COR-L47 (cell line): Measurements from ENCODE around the gene CAMSAP3.

ENCODE experiments used
- DNase-seq: peaks from one replicate; lab custom pipeline; 2025; lab: John Stamatoyannopoulos, UW

Gene CAMSAP3

DNA sequence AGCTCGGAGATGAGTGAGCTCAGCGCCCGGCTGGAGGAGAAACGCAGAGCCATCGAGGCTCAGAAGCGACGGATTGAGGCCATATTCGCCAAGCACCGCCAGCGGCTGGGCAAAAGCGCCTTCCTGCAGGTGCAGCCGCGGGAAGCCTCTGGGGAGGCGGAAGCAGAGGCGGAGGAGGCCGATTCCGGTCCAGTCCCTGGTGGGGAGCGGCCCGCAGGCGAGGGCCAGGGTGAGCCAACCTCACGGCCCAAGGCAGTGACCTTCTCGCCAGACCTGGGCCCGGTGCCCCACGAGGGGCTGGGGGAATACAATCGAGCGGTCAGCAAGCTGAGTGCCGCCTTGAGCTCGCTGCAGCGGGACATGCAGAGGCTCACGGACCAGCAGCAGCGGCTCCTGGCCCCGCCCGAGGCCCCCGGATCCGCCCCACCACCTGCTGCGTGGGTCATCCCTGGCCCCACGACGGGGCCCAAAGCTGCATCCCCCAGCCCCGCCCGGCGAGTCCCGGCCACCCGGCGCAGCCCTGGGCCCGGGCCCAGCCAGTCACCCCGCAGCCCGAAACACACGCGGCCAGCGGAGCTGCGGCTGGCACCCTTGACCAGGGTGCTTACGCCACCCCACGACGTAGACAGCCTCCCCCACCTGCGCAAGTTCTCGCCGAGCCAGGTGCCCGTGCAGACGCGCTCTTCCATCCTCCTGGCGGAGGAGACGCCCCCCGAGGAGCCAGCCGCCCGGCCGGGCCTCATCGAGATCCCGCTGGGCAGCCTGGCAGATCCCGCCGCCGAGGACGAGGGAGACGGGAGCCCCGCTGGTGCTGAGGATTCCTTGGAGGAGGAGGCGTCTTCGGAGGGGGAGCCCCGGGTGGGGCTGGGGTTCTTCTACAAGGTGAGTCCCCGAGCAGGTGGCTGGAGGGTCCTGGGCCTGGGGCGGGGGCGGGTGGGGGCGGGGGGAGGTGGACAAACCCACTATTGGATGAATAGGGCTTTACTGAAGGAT lies 16.9 kb downstream of the CAMSAP3 start:
- no peak for DNase-seq

DNA sequence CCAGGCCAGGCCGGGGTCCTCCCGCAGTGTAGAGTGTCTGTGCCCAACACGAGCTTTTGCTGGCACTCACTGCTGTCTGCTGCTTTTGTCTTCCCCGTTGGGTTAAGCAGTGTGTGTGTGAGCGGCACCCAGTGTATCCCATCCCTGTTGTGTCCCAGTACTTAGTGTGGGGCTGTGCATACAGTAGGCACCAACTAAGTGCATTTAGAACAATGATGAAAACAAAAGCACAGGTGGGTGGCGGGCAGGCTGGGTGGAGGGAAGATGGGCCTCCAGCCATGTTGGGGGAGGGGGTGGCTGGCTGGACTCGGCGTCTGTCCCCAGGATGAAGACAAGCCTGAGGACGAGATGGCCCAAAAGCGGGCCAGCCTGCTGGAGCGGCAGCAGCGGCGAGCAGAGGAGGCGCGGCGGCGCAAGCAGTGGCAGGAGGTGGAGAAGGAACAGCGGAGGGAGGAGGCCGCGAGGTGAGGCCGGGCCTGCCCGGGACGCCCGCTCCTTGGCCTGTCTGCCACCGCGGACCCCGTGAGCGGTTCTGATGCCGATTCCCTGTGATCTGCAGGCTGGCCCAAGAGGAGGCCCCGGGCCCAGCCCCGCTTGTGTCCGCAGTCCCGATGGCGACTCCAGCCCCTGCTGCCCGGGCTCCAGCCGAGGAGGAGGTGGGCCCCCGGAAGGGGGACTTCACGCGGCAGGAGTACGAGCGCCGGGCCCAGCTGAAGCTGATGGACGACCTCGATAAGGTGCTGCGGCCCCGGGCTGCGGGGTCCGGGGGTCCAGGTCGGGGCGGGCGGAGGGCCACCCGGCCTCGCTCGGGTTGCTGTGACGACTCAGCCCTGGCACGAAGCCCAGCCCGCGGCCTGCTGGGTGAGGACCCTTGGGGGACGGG lies 19.4 kb downstream of the CAMSAP3 start:
- DNase-seq = no peak

DNA sequence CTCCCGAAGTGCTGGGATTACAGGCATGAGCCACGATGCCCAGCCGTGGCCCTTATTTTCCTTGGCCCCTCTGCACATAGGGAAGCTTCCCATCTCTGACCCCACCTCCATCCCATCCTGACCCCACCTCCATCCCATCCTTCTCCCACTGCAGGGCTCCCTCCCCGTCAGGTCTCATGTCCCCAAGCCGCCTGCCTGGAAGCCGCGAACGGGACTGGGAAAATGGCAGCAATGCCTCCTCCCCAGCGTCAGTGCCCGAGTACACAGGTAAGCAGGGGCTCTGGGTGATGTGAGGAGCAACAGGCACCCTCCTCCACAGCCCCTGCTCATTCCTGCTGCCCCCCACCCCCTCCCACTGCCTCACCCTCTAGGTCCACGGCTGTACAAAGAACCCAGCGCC lies 21.5 kb downstream of the CAMSAP3 start:
- no peak for DNase-seq

DNA sequence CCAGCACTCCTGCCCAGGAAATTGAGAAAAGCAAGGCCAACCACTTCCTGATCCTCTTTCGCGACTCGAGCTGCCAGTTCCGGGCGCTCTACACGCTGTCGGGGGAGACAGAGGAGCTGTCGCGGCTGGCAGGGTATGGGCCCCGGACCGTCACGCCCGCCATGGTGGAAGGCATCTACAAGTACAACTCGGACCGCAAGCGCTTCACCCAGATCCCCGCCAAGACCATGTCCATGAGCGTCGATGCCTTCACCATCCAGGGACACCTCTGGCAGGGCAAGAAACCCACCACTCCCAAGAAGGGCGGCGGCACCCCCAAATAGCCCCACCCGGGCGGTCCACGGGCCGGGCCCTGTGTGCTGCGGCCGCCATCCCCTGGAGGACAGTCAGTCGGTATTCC lies 22.1 kb downstream of the CAMSAP3 start:
- DNase-seq = no peak

DNA sequence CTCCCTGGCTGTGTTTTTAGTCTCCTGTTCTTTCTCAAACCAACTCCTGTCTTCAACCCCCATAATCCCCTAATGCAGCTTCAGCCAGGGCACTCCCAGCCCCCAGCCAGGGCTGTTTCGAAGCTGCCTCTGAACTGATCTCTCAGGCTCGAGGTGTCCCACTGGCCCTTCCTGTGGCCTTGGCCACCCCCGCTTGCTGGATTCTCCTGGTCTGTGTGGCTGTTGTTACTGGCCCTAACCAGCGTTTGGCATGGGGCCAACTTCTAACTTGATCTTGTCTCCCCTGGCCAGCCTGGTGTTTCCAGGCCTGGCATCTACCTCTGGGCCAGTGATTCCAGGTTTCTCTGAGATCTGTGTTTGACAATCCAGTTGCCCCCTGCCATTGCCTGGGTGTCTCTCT lies 22.7 kb downstream of the CAMSAP3 start:
- DNase-seq = no peak

DNA sequence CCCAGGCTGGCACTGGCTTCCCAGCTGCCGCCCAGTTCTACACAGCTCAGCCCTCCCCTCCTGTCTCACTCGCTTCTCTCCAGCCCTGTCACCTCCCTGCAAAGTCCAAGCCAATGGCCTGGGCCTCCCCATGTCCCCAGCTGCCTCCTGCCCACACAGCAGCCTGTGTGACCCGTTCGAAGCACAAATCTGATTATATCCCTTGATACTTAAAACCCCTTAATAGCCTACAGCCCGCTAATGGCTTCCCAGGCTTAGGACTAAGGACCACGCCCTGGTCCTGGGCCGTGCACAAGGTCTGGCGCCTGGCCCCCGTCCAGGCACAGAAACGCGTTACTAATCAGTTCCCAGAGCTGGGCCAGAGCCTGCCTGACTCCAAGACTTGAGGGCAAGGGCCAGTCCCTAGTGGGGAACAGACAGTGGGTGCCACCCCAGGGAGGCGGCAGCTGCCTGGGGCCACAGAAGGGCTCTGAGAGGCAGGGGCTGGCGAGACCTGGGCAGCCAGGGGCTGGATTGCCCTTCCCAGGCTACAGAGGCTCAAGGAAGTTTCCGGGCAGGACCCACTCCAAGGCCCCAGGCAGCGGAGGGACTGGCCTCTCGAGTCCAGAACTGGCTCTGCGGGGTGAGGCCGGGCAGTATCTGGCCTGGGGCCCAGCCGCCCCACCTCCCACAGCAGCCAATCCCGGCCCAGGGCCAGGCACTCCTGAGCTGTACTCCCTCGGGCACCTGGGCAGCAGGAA lies 23.3 kb downstream of the CAMSAP3 start:
- DNase-seq = no peak

DNA sequence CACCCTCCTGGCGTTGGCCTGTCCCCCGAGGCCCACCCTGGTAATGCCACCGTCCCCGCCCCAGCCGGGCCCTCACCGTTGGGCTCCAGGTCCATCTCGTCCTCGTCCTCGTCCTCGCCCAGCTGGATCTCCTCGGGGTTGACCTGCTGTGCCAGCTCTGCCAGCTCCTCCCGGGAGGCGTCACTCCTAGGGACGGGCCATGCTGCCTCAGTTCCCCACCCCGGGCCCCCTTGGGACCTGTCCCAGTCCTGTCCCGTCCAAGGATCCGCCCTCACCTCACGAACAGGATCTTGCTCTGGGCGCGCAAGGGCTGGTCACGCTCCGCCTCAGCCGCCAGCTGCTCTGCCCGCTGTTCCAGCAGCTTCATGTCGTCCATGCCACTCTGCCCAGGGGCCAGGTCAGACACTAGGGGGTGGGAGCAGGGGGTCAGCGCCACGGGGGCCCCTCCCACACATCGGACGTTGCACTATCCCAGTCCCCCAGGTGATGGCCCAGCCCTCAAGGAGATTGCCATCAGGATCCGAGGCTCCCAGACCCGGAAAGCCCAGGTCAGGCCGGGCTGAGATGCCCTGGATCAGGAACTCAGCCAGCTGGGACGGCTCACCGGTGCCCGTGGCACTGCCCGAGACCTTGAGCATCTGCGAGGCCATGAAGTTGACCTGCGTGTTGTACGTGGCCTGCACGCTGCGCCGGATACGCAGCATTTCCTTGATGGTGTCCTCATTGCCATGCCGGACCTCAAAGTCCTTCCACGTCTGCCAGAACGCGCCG lies 24.2 kb downstream of the CAMSAP3 start:
- DNase-seq = no peak

DNA sequence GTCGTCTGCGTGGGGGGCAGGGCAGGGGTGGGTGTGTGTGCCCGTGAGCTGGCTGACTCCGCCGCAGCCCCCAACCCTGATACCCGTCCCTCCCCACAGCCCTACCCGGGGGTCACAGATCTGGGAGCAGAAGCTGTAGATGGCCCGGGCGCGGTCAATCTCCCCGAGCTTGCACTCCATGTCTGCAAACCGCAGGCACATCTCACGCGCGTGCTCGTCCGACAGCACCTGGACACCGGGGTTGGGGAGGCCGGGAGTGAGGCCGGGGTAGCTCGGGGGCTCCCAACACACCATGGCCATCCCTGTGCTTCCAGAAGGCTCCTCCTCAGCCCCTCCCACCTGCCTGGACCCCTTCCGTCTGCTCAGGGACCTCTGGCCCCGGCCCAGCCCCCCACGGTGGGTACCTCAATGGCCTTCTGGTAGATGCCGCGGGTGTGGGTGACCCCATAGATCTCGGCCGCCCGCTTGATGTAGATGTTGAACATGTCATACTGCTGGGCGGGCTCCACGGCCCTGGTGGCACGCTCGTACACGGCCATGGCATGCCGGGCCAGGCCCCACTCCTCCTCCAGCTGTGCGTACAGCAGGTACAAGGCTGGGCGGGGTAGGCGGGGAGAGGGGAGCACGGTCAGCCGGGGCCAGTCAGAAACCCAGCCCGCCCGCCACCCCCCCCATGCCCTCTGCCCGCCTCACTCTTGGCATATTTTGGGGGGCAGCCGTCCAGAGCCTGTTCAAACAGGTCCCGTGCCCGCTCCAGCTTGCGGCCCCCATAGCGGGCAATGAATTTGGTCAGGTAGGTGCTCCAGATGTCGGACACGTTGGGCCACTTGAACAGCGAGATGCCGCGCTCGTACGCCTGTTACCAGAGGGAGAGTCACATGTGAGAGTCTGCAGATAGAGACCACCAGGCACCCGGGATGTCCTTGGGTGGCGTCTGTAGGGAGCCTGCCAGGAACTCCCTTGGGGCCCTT lies 25.1 kb downstream of the CAMSAP3 start:
- DNase-seq = no peak

DNA sequence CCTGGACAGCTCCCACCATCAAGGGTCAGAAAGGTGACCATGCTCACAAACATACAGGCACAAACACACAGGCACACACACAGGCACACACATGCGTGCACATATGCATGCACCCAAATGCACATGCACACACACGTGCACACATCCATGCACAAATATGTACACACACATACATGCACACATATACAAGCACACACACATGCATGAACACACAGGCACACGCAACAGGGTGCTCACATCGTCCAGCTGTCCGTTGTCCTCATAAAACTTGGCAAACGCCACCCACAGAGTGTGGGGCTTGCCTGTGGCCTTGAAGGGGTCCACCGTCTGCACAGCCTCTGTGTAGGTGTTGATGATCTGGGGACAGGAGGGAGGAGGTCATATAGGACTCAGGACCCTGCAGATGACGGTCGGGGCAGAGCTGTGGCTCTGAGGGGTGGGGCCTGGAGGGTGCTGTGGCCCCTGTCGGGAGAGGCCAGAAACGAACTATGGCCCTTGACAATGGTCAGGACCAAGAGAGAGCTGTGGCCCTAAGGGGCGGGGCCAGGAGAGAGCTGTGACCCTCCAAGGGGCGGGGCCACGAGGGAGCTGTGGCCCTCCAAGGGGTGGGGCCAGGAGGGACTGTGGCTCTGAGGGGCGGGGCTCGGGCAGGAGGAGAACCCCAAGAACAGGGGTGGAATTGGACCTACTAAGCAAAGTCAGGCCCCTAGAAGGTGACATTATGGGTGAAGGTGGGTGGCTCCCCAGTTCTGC lies 27.4 kb downstream of the CAMSAP3 start:
- DNase-seq = no peak

DNA sequence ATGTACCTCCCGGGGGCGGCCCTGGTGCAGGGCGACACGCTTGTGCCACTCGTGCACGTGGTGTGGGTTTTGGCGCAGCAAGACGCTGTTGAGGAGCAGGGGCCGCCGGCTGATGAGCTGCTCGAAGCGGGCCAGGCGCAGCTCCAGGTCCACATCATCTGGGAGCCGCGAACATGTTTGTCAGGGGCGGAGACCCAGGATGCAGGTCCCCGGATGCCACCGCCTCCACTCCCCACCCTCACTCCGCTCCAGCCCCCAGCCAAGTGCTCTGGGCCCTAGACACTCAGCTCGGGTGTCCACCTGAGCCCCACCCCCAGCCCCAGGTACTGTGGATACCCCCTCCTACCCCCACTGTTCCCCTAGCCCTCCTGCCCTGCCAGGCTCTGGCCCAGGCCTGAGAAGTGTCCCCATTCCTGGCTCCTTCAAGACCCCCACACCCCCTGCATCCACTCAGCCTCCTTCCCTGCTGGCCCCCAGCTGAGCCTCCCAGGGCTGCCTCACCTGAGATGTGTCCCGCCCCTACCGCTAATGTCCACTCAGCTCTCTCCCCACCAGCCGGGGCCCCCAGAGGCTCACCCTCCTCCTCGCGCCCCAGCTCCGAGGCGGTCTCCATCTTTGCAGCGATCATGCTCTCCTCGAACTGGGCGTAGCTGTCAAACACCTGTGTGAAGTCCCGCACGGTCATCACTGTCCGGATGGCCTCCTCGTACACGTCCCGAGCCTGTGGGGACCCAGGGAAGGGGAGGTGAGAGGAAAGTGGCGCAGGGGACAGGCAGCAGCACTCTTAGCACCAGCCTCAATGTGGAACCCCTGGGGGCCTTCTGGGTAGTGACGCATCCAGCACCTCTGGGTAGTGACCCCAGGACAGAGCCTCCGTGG lies 28.3 kb downstream of the CAMSAP3 start:
- no peak for DNase-seq

DNA sequence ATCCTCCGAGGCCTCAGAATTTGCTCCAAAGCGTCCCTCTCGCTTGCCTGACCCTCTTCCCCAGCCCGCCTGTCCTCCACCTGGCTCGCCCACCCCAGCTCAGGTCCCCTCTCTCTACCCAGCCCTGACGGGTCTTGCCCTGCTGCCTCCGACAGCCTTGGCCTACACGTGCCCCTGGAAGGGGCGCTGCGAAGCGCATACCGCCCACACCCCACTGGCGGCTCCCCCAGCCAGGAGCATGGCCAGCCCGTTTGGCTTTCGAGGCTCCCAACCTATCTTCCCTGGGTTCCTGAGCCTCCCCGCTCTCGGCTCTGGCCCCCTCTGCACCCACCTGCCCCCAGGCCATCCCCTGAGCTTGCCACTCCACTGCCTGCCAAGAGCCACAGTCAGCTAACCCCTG lies 29.1 kb downstream of the CAMSAP3 start:
- DNase-seq = no peak

DNA sequence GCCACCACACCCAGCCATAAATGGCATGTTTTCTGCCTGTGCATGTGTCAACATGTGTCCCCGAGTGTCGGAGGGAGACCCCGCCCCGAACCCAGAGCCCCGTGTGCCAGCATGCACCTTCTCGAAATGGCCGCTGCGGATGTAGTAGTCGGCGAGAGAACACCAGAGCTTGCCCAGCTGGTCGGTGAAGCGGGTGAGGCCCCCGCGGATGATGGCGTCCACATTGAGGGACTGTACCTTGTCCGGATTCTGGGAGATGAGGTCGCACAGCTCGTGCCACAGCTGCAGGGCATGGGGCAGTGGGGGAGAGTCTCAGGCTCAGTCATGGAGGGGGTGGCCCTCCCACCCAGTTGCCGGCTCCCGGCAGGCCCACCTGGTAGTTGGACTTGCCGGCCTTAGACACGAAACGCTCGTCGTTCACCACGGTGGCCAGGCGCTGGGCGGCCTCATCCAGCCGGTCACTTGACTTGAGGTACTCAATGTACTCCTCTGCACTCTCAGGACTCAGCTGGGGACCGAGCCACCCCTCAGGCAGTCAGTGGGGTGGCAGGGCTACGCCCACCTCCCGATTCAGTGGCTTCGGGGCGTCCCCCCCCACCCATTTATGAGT lies 30.2 kb downstream of the CAMSAP3 start:
- DNase-seq = no peak

DNA sequence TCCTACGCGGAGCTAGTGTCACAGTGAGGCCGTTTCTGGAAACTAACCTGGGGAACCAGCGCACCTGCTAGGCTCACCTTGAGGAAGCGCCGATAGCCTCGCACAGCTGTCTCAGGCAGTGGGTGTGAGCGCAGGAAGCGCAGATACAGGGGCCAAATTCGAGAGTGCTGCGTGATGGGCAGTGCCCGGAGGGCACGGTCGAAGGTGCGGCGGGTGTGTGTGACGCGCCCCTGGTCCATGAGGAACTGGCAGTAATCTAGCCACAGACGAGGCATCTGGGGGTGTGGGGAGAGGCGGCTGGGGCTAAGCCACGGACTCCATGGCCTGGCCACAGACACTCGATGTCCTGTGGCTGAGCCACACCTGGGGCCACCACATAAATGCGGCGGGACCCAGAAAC lies 31.5 kb downstream of the CAMSAP3 start:
- DNase-seq = no peak

DNA sequence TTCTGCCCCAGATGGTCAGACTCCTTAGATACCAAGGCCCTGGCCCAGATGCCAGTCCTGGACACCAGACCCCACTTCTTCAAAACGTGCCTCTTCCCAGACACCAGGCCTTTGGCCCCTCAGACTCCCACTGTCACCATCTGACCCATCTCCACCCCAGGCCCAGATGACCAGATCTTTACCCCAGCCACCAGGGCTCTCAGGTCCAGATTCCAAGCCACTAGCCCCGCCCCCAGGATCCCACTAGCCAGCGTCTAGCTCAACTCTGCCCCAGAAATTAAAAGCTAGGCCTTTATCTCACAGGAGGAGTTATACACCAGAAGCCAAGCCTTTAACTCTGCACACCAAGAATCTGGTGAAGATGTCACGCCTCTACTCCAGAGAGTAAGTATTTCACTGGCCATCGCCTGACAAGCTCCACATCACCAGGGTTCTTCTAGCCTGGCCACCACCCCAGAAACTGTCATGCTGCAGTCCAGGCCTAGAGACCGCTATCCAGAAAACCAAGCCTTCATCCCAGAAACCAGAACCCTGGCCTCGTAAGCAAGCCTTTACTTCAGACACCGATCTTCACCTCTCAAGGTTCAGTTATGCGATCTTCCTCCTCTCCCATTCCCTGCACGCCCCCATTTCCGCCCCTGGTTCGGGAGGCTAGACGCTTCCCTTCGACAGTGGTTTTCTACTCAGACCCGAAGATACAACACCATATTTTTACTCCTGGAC lies 33.1 kb downstream of the CAMSAP3 start:
- no peak for DNase-seq

DNA sequence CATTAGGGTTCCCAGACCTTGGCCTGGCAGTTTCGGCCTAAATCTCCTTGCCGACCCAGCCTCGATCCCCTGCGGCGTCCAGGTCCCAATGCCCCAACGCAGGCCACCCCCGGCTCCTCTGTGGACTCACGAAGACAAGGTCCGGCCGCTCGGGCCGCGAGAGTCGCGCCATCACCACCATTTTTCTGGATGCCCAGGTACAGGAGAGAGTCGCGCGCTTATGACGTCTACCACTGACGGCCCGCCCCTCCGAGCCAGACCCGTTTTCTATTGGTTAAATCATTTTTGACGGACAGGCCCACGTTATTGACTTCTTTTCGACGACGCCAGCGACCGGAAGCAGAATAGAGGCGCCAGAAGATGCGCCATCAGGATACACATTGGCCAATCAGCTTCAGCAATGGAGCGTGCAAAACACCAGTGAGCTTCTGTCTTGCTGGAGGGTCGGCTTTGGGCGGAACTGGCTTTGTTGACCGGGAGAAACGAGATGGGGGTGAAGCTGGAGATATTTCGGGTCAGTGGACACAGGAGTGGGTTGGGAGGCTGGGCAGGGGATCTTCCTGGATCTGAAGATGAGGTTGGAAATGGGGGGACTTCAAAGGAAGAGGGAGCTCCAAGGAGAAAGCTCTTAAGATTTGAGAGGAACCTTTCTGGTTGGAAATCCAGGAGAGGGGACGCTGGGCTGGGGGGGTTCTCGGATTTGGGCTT lies 33.8 kb downstream of the CAMSAP3 start, which contains the start of the genes PET100 and XAB2:
TSS of gene PET100 (plus strand) at position 447 of the 708 bp plus-strand sequence. CDS start at position 488, 41 bp downstream.
TSS of gene XAB2 (minus strand) at position 199 of the 708 bp plus-strand sequence. CDS start at position 181, 18 bp downstream.
- peak; percentile 96 for DNase-seq

DNA sequence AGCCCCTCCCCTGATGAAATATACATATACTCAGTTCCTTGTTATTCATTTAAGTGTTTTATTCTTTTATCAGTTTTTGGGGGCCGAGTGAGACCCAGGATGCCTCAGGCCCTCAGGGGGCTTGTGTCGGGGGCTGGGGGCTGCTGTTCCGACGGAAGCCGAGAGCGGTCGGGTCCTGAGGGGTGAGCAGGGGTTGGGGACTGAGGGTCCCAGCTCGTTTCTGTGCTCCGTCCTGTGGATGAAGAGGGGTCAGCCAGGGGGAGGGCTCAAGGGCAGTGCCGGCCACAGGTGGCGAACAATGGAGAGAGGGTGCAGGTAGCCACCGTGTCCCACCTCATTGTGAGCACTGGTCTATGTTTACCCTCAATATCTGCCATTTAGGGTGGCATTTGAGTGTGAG lies 35.9 kb downstream of the CAMSAP3 start:
- DNase-seq = no peak
